SK-MEL-5 (cell line): ENCODE measurements around the gene CFH. TPM values are rescaled to one million over a fixed set of nuclear protein-coding genes. Genes with fewer than 3 reads are reported as not detected.

Source experiments
- total RNA-seq: library from RNA; depleted of rRNA; stranded (reverse); fragments of >200 nt; shearing (Covaris generic); gene quantifications from 2 replicates; pipeline ENCODE4 v1.2.3, GENCODE V29; 2014; rRNA removed

CFH gene
- total RNA-seq, 1 experiment from 2014 or later = 1.3 TPM

Other genes starting within 250 kb of the CFH start
- gene KCNT2, start 43.6 kb upstream of the CFH start, total RNA-seq = not detected in 2 replicates
- not detected in 2 replicates for gene CFHR3, start 122.8 kb downstream of the CFH start, total RNA-seq
- not detected in 2 replicates for gene CFHR1, start 167.7 kb downstream of the CFH start, total RNA-seq
- 0.11 TPM in 1 of 2 replicates, not detected in the other for gene CFHR4, start 236.0 kb downstream of the CFH start, total RNA-seq